BLaER1 (cell line): ENCODE measurements around the gene USP3.

Experiments
- H3K27ac ChIP-seq: shearing (Covaris generic); formaldehyde crosslinking; 2 replicates; pipeline ENCODE4 v1.8.1; 2022
- H3K27me3 ChIP-seq: shearing (Covaris generic); formaldehyde crosslinking; 2 replicates; pipeline ENCODE4 v1.8.1; 2022
- H3K36me3 ChIP-seq: shearing (Covaris generic); formaldehyde crosslinking; 2 replicates; pipeline ENCODE4 v1.8.1; 2022
- H3K4me1 ChIP-seq: shearing (Covaris generic); formaldehyde crosslinking; 2 replicates; pipeline ENCODE4 v1.8.1; 2022
- H3K4me2 ChIP-seq: shearing (Covaris generic); formaldehyde crosslinking; 2 replicates; pipeline ENCODE4 v1.8.1; 2022
- H3K4me3 ChIP-seq: shearing (Covaris generic); formaldehyde crosslinking; 2 replicates; pipeline ENCODE4 v1.8.1; 2022
- H3K9ac ChIP-seq: shearing (Covaris generic); formaldehyde crosslinking; 2 replicates; pipeline ENCODE4 v1.8.1; 2022
- H3K9me3 ChIP-seq: shearing (Covaris generic); formaldehyde crosslinking; 2 replicates; pipeline ENCODE4 v1.8.1; 2022
- H4K20me1 ChIP-seq: shearing (Covaris generic); formaldehyde crosslinking; 2 replicates; pipeline ENCODE4 v1.8.1; 2022
- Cebpa-rat ChIP-seq: shearing (Covaris generic); IDR thresholded peaks from 2 replicates; pipeline ENCODE4 v1.8.1; 2022

The USP3 gene

GRCh38 chr15:63502843-63503738, 1.3 kb upstream of the USP3 start:
- H3K27ac ChIP-seq, result peak overlapping the region; percentile 94
- H3K9ac ChIP-seq, result peak overlapping the region; percentile 90
- no peaks in the 10 kb centered on the region for H3K36me3 ChIP-seq
- H3K4me2 ChIP-seq, result peak overlapping the region; percentile 97
- H3K4me1 ChIP-seq, result peaks cover 79% of the 10 kb centered on the region
- H4K20me1 ChIP-seq, result peaks cover 26% of the 10 kb centered on the region
- H3K4me3 ChIP-seq, result peak overlapping the region; percentile 90
- no peaks in the 10 kb centered on the region for H3K27me3 ChIP-seq
- H3K9me3 ChIP-seq, result no peaks in the 10 kb centered on the region
- TF ChIP-seq Cebpa-rat, result peak; percentile 98

DNA sequence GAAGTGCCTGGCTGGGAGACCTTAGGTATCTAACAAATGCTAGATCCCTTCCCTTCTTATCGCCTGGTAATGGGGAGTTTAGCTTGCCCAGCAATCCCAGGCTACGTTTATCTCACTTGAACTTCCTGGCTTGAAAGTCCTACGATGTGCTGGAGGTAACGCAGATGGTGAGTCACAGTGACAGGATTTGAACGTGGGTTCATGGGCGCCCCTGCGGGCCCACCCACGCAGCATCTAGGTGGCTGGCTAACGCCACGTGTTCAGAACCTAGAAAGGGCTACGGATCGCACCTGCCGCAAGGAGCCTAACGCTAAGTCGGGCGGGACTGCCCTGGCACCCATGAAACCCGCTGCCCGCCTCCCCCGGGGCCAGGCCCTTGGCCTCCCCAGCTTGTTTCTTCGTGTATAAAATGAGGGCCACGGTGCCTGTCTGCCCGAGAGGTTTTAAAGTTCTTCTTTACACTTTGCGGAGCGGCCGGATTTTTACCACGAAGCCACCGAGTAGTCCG, 600 bp upstream of the USP3 start:
- H3K36me3 ChIP-seq, result no peaks in the 10 kb centered on the region
- no peaks in the 10 kb centered on the region for H3K27me3 ChIP-seq
- TF ChIP-seq Cebpa-rat, result no peak
- peak overlapping the region; percentile 90 for H3K4me3 ChIP-seq
- peak overlapping the region; percentile 90 for H3K9ac ChIP-seq
- H3K4me2 ChIP-seq, result peak overlapping the region; percentile 97
- H4K20me1 ChIP-seq, result peaks cover 33% of the 10 kb centered on the region
- H3K4me1 ChIP-seq, result peaks cover 79% of the 10 kb centered on the region
- no peaks in the 10 kb centered on the region for H3K9me3 ChIP-seq
- H3K27ac ChIP-seq, result peak overlapping the region; percentile 94

DNA sequence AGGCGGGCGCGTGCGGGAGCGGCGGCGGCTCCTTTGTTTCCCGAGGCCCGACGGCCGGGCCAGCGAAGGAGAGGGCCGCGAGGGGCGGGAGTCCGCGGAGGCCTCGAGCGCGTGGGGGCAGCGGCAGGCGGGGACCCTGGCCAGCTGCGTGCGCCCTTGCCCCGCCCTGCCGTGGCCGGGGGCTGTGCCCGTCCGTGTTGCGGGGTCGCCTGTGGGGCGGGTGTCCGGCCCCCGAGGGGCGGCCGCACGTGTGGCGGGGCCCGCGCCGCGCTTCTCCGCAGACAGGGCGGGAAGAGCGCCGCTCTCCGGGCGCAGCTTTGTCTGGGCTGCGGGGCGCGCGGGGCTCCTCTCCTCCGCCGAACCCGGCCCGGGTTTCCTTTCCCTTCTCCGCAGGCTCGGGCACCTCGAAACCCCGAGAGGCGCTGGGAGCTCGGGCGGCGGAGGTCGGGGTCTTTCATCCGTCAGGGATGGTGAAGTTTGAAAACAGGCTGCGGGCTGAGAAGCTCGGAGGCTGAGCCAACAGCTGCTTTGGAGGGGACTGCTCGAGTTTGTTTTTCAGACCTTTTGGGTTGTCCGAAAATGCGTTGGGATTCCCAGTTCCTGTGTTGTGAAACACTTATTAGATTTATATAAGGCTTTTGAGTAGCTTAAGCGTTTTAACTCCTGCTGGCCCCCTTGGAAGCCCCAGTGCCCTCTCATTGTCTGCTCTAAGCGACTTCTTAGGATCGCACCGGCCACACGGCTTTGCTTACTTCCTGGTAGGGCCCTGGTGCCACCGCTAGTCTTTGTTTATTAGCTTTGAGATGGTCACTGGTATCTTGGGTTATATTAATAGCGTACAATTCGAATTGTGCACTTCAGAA, 817 bp downstream of the USP3 start:
- Histone ChIP-seq H3K9me3 (no peaks in the 10 kb centered on the region), H3K36me3 (no peaks in the 10 kb centered on the region), H3K27me3 (no peaks in the 10 kb centered on the region), H3K9ac (peak overlapping the region; percentile 99), H4K20me1 (peaks cover 47% of the 10 kb centered on the region), H3K4me3 (peak overlapping the region; percentile 90), H3K4me1 (peaks cover 79% of the 10 kb centered on the region), H3K4me2 (peak overlapping the region; percentile 96), H3K27ac (peak overlapping the region; percentile 98)
- TF ChIP-seq Cebpa-rat, result no peak

- no peaks in the 10 kb centered on the region for H3K36me3 ChIP-seq
- H3K4me1 ChIP-seq, result peaks cover 79% of the 10 kb centered on the region
- H3K9me3 ChIP-seq, result no peaks in the 10 kb centered on the region
- H3K9ac ChIP-seq, result peak overlapping the region; percentile 99
- H4K20me1 ChIP-seq, result peaks cover 53% of the 10 kb centered on the region
- no peak for TF ChIP-seq Cebpa-rat
- H3K4me3 ChIP-seq, result peak overlapping the region; percentile 90
- H3K4me2 ChIP-seq, result peak overlapping the region; percentile 96
- peak overlapping the region; percentile 98 for H3K27ac ChIP-seq
- no peaks in the 10 kb centered on the region for H3K27me3 ChIP-seq
Observed at GRCh38 chr15:63505842-63506222, 1.4 kb downstream of the USP3 start.

GRCh38 chr15:63506537-63507035, 2.2 kb downstream of the USP3 start:
- Histone ChIP-seq H3K4me3 (peak overlapping the region; percentile 90), H3K9ac (peak overlapping the region; percentile 99), H4K20me1 (peaks cover 61% of the 10 kb centered on the region), H3K27ac (no peak overlapping the region), H3K9me3 (no peaks in the 10 kb centered on the region), H3K27me3 (no peaks in the 10 kb centered on the region), H3K36me3 (no peaks in the 10 kb centered on the region), H3K4me2 (peak overlapping the region; percentile 96), H3K4me1 (peaks cover 77% of the 10 kb centered on the region)
- TF ChIP-seq Cebpa-rat, result no peak

- no peak overlapping the region for H3K27ac ChIP-seq
- no peaks in the 10 kb centered on the region for H3K9me3 ChIP-seq
- H3K36me3 ChIP-seq, result no peaks in the 10 kb centered on the region
- peaks cover 76% of the 10 kb centered on the region for H4K20me1 ChIP-seq
- peaks cover 71% of the 10 kb centered on the region for H3K4me1 ChIP-seq
- H3K27me3 ChIP-seq, result no peaks in the 10 kb centered on the region
- H3K4me2 ChIP-seq, result peak overlapping the region; percentile 96
- no peak for TF ChIP-seq Cebpa-rat
- no peak overlapping the region for H3K4me3 ChIP-seq
- peak overlapping the region; percentile 21; the same call in 1 of the 2 replicates for H3K9ac ChIP-seq
Observed at GRCh38 chr15:63507878-63508818, 3.8 kb downstream of the USP3 start.

GRCh38 chr15:63509056-63509954, 4.9 kb downstream of the USP3 start:
- H3K4me3 ChIP-seq, result no peak overlapping the region
- H3K4me1 ChIP-seq, result peaks cover 76% of the 10 kb centered on the region
- H3K9ac ChIP-seq, result no peak overlapping the region
- no peaks in the 10 kb centered on the region for H3K36me3 ChIP-seq
- peak overlapping the region; percentile 96 for H3K4me2 ChIP-seq
- H3K27ac ChIP-seq, result no peak overlapping the region
- no peaks in the 10 kb centered on the region for H3K9me3 ChIP-seq
- TF ChIP-seq Cebpa-rat, result no peak
- H4K20me1 ChIP-seq, result peaks cover 88% of the 10 kb centered on the region
- H3K27me3 ChIP-seq, result no peaks in the 10 kb centered on the region
